ENCODE results near the gene MIX23. TPM values are rescaled to one million over a fixed set of nuclear protein-coding genes. Genes with fewer than 3 reads are reported as not detected.

Gene MIX23
- total RNA-seq, 1 experiment from 2014 or later: 80.6 TPM

DNA sequence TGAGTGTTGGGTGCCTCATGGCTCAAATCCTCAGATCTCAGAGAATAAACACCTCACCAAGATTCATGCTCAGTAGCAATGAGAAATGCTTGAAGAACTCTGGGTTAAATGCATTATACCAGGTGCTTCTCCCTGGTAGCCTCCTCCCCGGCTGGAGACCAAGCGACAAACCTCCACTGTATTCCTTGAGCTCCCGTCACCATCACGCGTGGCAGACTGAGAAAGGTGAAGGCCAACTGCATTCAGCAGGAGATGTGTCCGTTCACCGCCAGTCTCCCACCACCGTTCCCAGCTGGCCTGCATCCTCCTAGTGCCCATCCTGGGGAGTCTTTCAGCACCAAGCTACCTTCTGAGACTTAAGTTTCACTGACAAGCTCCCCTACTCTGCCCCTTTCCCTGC is 50.5 kb downstream of the MIX23 start:
- Histone ChIP-seq H3K9ac (ENCODE audit: extremely low read depth, insufficient read length, low read length) (no peak overlapping the region), H4K91ac (ENCODE audit: insufficient read length, low read depth, low read length) (no peak overlapping the region), H4K20me1 (ENCODE audit: control insufficient read depth, insufficient read depth, insufficient read length) (no peaks in the 10 kb centered on the region), H2AK5ac (ENCODE audit: insufficient read length, low read length) (no peak overlapping the region), H2BK20ac (ENCODE audit: low read depth, low read length, poor library complexity, severe bottlenecking) (no peak overlapping the region), H3K18ac (ENCODE audit: insufficient read length, low read depth, low read length) (no peak overlapping the region), H3K4ac (ENCODE audit: low read depth, low read length) (no peak overlapping the region), H2BK15ac (ENCODE audit: low read depth, low read length) (no peak overlapping the region), H3K9me3 (ENCODE audit: control insufficient read depth, low read depth, low read length) (no peaks in the 10 kb centered on the region), H3K4me1 (ENCODE audit: insufficient read depth, low read length) (no peaks in the 10 kb centered on the region), H3K23ac (ENCODE audit: insufficient read length, low read depth, low read length) (no peak overlapping the region), H3K27me3 (ENCODE audit: insufficient read depth, low read length) (no peaks in the 10 kb centered on the region), H2AFZ (ENCODE audit: low read length) (no peak overlapping the region), H3K14ac (ENCODE audit: insufficient read depth, low read length) (no peak overlapping the region), H3K79me1 (ENCODE audit: insufficient read depth, low read depth, low read length, poor library complexity, severe bottlenecking) (no peaks in the 10 kb centered on the region), H4K8ac (replicated peaks; ENCODE audit: insufficient read length, low read depth, low read length) (no peak overlapping the region), H3K23me2 (ENCODE audit: insufficient read length, low read depth, low read length, poor library complexity, severe bottlenecking) (no peaks in the 10 kb centered on the region), H3K56ac (ENCODE audit: insufficient read length, low read depth, low read length) (no peak overlapping the region), H3K4me2 (ENCODE audit: insufficient read depth, insufficient read length, low read length) (no peak overlapping the region), H2BK12ac (ENCODE audit: insufficient read length, low read depth, low read length) (no peak overlapping the region), H2BK120ac (ENCODE audit: low read depth, low read length, poor library complexity, severe bottlenecking) (no peak overlapping the region), H2BK5ac (ENCODE audit: insufficient read length, low read length) (no peak overlapping the region), H4K5ac (ENCODE audit: insufficient read length, low read depth, low read length) (no peak overlapping the region), H3T11ph (ENCODE audit: low read length) (no peak overlapping the region), H3K79me2 (ENCODE audit: insufficient read depth, low read length) (no peaks in the 10 kb centered on the region), H3K27ac (ENCODE audit: insufficient read length, low read depth, low read length) (no peak overlapping the region)
- Mint-ChIP-seq H3K9me3 (no peaks in the 10 kb centered on the region), H3K4me1 (0 out of 4 replicates have a peak, but pooled peaks cover 0 to 2% of the 10 kb centered on the region in 2 experiments), H3K36me3 (ENCODE audit: insufficient read depth in 1 of 3, low read depth in 3 of 3) (no peaks in the 10 kb centered on the region), H3K27me3 (ENCODE audit: low read depth) (peaks cover 2% of the 10 kb centered on the region), H3K4me3 (no peak overlapping the region), H3K27ac (peak overlapping the region in 1 of 3 experiments; percentile 68; a peak in 1 of 7 replicates)
- WGBS (ENCODE audit: extremely low coverage, insufficient read length, low lambda C conversion rate): no CpG with 5 or more reads among the region's 8 CpGs
- DNase-seq: no peak
- no peak for TF ChIP-seq CTCF (conservative IDR thresholded peaks at IDR 0.05)
